HG03432 (cell line): ENCODE measurements around the gene CCDC157.
A peak's percentile ranks its signal among the peaks of the same experiment; 100 is the strongest.

Experiments used
- ATAC-seq: cut with Tn5 transposase; IDR thresholded peaks from one replicate; pipeline ENCODE4 v1.9.1; 2021; ENCODE audit warnings: mild to moderate bottlenecking, moderate library complexity; ENCODE audit not compliant: unreplicated experiment

CCDC157 gene

GRCh38 chr22:30411780-30412179, 55.0 kb downstream of the CCDC157 start:
- no peak for ATAC-seq

DNA sequence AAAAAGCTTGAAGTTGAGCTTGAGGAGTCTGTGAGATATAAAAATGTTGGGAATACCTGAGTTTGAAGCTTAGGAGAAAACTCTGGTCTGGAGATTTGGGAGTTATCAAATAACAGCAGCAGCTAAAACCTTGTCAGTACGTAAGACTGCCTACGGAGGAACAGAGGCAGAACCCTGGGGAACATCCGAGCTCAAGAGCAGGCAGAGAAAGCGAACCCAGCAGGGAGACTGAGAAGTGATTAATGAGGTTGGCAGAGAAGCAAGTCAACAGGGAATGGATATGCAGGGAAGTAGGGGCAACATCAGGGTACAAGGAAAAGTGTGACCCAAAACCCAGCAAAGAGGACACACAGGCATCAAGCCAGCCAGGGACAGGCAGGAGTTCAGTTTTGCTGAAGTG, 56.2 kb downstream of the CCDC157 start:
- ATAC-seq, result no peak

DNA sequence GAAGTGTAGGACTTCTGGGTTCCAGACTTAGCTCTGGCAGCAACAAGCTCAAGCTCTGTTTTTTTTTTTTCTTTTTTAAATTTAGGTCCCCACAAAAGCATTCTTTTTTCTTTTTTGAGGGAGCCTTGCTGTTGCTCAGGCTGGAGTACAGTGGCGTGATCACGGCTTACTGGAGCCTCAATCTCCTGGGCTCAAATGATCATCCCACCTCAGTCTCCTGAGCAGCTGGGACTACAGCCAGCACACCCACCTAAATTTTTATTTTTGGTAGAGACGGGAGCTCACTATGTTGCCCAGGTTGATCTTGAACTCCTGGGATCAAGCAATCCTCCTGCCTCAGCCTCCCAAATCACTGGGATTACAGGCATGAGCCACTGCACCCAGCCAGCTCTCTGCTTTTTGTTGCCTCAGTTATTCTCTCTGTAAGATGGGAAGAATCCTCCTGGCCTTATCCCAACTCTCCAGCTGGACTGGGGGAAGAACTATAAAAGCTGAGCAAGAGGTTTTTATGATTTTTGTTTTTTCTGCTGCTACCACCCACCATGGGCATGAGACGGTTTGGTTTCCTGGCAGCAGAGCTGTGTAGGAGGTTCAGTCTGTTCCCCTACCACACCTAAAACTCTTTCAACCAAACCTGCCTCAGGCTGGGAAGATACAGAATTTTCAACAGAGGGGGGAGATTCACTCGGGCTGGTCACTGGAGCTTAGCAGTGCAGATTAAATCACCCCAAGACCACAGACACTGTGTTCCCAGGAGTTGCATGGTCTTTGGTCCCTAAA, 57.1 kb downstream of the CCDC157 start:
- ATAC-seq, result no peak

DNA sequence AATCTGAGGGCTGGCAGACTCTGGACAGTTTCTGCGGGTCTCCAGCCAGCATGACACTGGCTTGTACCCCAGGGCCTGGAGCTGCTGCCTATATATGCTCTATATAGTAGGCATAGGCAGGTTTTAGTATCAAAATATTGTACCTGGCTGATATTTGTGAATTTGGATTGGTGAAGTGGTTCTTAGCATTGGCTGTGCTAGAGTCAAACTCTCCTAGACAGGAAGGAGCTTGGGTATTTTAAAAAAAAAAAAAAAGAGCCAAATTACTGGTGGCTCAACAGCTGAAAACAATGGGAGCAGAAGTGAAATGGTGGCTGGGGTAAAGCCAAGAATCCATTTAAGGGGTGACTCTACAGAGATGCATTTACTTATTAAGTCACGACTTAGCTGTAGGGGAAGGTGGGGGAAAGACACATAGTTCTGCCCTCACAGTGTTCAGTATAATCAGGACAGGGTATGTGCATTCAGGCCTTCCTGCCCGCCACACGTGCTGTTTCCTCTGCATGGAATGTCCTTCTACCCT, 57.8 kb downstream of the CCDC157 start:
- no peak for ATAC-seq

GRCh38 chr22:30416403-30416802, 59.6 kb downstream of the CCDC157 start:
- no peak for ATAC-seq

GRCh38 chr22:30416837-30417236, 60.0 kb downstream of the CCDC157 start:
- no peak for ATAC-seq

- ATAC-seq, result no peak
Measured at GRCh38 chr22:30420347-30421125, 63.7 kb downstream of the CCDC157 start.

GRCh38 chr22:30421695-30422480, 65.1 kb downstream of the CCDC157 start:
- ATAC-seq, result no peak

GRCh38 chr22:30422481-30423300, 65.9 kb downstream of the CCDC157 start:
- ATAC-seq, result no peak

DNA sequence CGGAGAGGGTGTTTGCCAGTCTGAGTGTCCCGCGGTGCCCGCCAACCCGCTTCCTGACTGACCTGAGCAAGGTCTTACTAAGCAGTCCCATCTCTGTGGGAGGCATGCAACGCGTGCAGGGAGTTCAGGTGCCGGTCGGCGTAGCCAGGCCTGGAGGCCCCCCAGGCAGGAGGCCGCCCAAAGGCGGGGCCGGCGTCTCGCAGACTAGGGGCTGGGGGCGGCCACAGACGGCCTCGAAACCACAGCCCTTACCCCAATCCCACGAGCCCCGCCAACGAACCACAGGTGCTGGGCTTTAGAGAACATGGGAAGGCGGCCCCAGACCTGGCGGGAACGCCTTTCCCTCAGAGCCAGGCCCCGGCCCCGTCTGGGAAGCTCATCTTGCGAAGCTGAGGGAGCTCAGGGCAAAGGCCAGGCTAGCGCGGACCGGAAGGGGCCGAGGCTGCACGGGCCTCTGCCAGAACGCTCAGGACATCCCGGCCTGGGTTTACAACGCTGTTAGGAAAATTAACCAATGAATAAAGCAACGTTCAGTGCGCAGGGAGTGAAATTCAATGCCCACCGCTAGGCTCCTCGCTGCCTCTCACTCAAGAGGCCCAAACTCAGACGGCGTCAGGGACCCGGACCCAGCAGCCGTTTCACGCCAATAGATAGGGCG, 66.6 kb downstream of the CCDC157 start:
- ATAC-seq, result peak; percentile 35

GRCh38 chr22:30423959-30424533, 67.2 kb downstream of the CCDC157 start:
- ATAC-seq, result peak; percentile 85

DNA sequence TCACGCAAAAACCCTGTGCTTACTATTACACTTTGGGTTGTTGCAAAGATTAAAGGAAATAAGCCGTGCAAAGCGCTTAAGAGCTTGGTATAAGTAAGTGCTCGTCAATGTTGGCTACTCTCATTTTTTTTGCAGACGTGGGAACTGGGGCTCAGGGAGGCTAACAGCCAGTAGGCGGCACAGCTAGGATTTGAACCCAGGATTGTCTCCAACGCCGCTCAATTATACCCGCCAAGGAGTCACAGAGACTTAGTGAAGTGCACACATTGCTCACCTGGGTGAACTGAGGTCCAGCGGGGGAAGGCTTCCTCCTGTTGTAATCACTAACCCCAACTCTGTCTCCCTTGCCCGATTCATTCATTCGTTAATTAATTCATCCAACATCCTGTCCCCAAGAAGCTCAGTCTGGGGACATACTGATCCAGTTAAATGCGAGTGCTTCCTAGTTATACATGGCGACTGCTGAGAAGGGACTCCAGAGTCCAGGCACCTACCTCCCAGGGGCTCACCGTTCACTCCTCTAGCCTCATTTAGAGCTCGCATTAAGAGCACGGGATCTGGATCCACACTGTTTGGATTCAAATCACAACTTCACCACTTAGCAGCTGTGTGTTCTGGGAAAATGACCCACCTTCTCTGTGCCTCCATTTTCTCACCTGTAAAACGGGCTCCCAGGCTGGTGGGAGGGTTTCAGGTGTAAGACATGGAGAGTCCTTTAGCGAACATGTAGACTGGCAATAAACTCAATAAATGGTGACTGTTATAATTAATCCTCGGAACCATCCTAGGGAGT, 67.9 kb downstream of the CCDC157 start:
- ATAC-seq, result no peak

GRCh38 chr22:30425327-30425615, 68.5 kb downstream of the CCDC157 start:
- ATAC-seq, result no peak

DNA sequence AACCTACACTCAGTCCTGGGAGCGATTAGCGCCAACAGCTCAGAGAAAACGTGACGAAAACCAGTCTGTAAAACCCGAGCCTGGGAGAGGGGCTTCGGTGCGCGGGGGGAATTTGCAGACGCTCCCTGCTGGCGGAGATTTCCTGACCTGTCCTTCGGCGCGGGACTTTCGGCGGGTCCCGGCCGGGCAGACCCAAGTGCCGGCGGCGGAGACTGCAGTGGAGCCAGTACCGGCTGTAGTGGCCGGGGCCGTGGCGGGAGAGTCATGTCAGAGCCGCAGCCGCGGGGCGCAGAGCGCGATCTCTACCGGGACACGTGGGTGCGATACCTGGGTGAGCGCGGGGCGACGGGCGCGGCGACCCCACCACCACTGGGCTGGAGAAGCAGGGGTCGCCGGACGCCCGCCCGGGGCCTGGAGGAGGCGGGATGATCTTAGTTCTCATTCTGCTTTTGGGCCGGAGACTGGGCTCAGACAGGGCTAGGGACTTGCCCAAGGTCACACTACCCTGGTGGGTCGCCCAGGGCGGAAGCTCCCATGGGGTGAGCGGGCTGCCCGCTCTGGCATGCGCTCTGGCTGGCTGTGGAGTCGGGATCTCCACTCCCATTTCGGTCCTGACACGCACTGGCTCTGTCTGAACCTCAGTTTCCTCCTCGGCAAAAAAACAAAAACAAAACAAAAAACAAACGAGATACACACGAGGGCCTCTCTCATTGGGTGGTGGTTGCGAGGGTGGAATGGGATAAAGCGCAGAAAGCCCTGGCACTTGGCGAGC, 69.0 kb downstream of the CCDC157 start, which contains the start of gene MTFP1:
TSS of gene MTFP1 (plus strand) at position 153 of the 772 bp plus-strand sequence. CDS start at position 265, 112 bp downstream.
- ATAC-seq, result no peak
